Dedifferentiated amniotic fluid mesenchymal stem cell (primary cell): ENCODE data around the gene WFDC6.

Experiments used
- DNase-seq: peaks from one replicate; pipeline ENCODE4 v3.0.0-alpha.2; 2016; ENCODE audit errors: extremely low spot score

Gene WFDC6

GRCh38 chr20:45515147-45515913, 24.0 kb downstream of the WFDC6 start, which contains the start of gene SPINT3:
Gene SPINT3 (minus strand): TSS chr20:45515622. CDS start chr20:45515608, 14 bp downstream.
- no peak for DNase-seq

- no peak for DNase-seq
Measured at GRCh38 chr20:45510242-45510862, 28.9 kb downstream of the WFDC6 start.

GRCh38 chr20:45509091-45509490, 30.2 kb downstream of the WFDC6 start:
- DNase-seq = no peak

- no peak for DNase-seq
Measured at GRCh38 chr20:45508068-45508886, 31.0 kb downstream of the WFDC6 start.

- DNase-seq = no peak
Measured at GRCh38 chr20:45507011-45507820, 32.1 kb downstream of the WFDC6 start.

GRCh38 chr20:45506398-45506797, 32.9 kb downstream of the WFDC6 start:
- no peak for DNase-seq

- no peak for DNase-seq
Measured at GRCh38 chr20:45503403-45503802, 35.9 kb downstream of the WFDC6 start.

- DNase-seq = no peak
Measured at GRCh38 chr20:45502561-45502960, 36.7 kb downstream of the WFDC6 start.

GRCh38 chr20:45501600-45501999, 37.7 kb downstream of the WFDC6 start:
- no peak for DNase-seq

GRCh38 chr20:45500022-45500421, 39.3 kb downstream of the WFDC6 start:
- no peak for DNase-seq

- DNase-seq = no peak
Measured at GRCh38 chr20:45497971-45498494, 41.2 kb downstream of the WFDC6 start.

GRCh38 chr20:45496166-45496565, 43.1 kb downstream of the WFDC6 start:
- no peak for DNase-seq

- no peak for DNase-seq
Measured at GRCh38 chr20:45495501-45495941, 43.8 kb downstream of the WFDC6 start.

GRCh38 chr20:45489083-45489531, 50.2 kb downstream of the WFDC6 start:
- DNase-seq = no peak

- DNase-seq = no peak
Measured at GRCh38 chr20:45487231-45487635, 52.0 kb downstream of the WFDC6 start.

- DNase-seq = no peak
Measured at GRCh38 chr20:45485388-45485787, 53.9 kb downstream of the WFDC6 start.

- no peak for DNase-seq
Measured at GRCh38 chr20:45484676-45485075, 54.6 kb downstream of the WFDC6 start.
